GM23248 (cell line): ENCODE data around the gene CTNNA2. TPM values are rescaled to one million over a fixed set of nuclear protein-coding genes. Genes with fewer than 3 reads are reported as not detected.

Experiments used
- DNase-seq: peaks from one replicate; pipeline ENCODE4 v3.0.0-alpha.2; 2015
- H2AFZ ChIP-seq: fragments of 200-600 bp; sonication (generic); 2 replicates; pipeline ENCODE4 v1.6.1; 2016; ENCODE audit warnings: antibody characterized with exemption
- H3F3A ChIP-seq: fragments of 200-600 bp; sonication (generic); 2 replicates; pipeline ENCODE4 v1.6.1; 2016; ENCODE audit warnings: mild to moderate bottlenecking, antibody characterized with exemption, mixed run types; ENCODE audit not compliant: insufficient read depth
- H3K27ac ChIP-seq: fragments of 200-600 bp; sonication (generic); 2 replicates; pipeline ENCODE4 v1.5.1; 2016; ENCODE audit warnings: mild to moderate bottlenecking
- H3K27me3 ChIP-seq: fragments of 200-600 bp; sonication (generic); replicated peaks from 2 replicates; pipeline ENCODE4 v1.6.1; 2016; ENCODE audit warnings: mild to moderate bottlenecking; ENCODE audit not compliant: insufficient read depth
- H3K36me3 ChIP-seq: fragments of 200-600 bp; sonication (generic); 2 replicates; pipeline ENCODE4 v1.6.1; 2016; ENCODE audit warnings: low read depth, mild to moderate bottlenecking
- H3K4me1 ChIP-seq: fragments of 200-600 bp; sonication (generic); 2 replicates; pipeline ENCODE4 v1.6.1; 2016; ENCODE audit warnings: mild to moderate bottlenecking; ENCODE audit not compliant: insufficient read depth
- H3K4me2 ChIP-seq: fragments of 200-600 bp; sonication (generic); one replicate; pipeline ENCODE4 v1.6.1; 2016; ENCODE audit warnings: mild to moderate bottlenecking; ENCODE audit not compliant: unreplicated experiment
- H3K4me3 ChIP-seq: fragments of 200-600 bp; sonication (generic); 2 replicates; pipeline ENCODE4 v1.5.1; 2016; ENCODE audit warnings: mild to moderate bottlenecking
- H3K79me2 ChIP-seq: fragments of 200-600 bp; sonication (generic); 2 replicates; pipeline ENCODE4 v1.6.1; 2016; ENCODE audit warnings: mild to moderate bottlenecking; ENCODE audit not compliant: insufficient read depth
- H3K9ac ChIP-seq: fragments of 200-600 bp; sonication (generic); 2 replicates; pipeline ENCODE4 v1.6.1; 2016; ENCODE audit warnings: mild to moderate bottlenecking
- H3K9me2 ChIP-seq: fragments of 200-600 bp; sonication (generic); 2 replicates; pipeline ENCODE4 v1.6.1; 2016; ENCODE audit warnings: mixed run types, mild to moderate bottlenecking, moderate library complexity; ENCODE audit not compliant: insufficient read depth
- H3K9me3 ChIP-seq: fragments of 200-600 bp; sonication (generic); one replicate; pipeline ENCODE4 v1.6.1; 2017; ENCODE audit warnings: low read depth
- H4K20me1 ChIP-seq: fragments of 200-600 bp; sonication (generic); 2 replicates; pipeline ENCODE4 v1.6.0; 2016; ENCODE audit not compliant: insufficient read depth
- EZH2 ChIP-seq: fragments of 200-600 bp; sonication (generic); IDR thresholded peaks from 2 replicates; pipeline ENCODE4 v1.6.1; 2018; ENCODE audit warnings: antibody characterized with exemption, mild to moderate bottlenecking; ENCODE audit not compliant: insufficient read depth, poor library complexity, severe bottlenecking
- EZH2phosphoT487 ChIP-seq: fragments of 200-600 bp; sonication (generic); IDR thresholded peaks from 2 replicates; pipeline ENCODE4 v1.6.1; 2018; ENCODE audit warnings: antibody characterized with exemption, moderate library complexity, mild to moderate bottlenecking, low read depth; ENCODE audit not compliant: insufficient read depth
- WGBS, 2 experiments: methylation state at CpG; one replicate each; pipeline ENCODE4 v1.1.6; 2015 to 2017; ENCODE audit warnings: low lambda C conversion rate in 2 of 2, low coverage in 1 of 2; ENCODE audit errors: missing lambda C conversion rate in 2 of 2; 5-methylcytosine and 5-hydroxymethylcytosine counted together
- in situ Hi-C: fragments of 300-500 bp; cut with MboI; formaldehyde crosslinking; loops from 2 replicates; pipeline ENCODE4 v1.15.0; 2020
- polyA plus RNA-seq: library from polyadenylated mRNA; unstranded; fragments of >200 nt; fragmentation: Nextera tagmentation; extraction: Ambion mirVana; gene quantifications from 2 replicates; pipeline ENCODE4 v1.2.1, GENCODE V29; 2016
- total RNA-seq: library from RNA; depleted of rRNA; stranded (reverse); fragments of >200 nt; shearing (Covaris generic); gene quantifications from 2 replicates; pipeline ENCODE4 v1.2.3, GENCODE V29; 2014

The CTNNA2 gene
- total and polyA plus RNA-seq, 2 experiments from 2014 or later: not detected

DNA sequence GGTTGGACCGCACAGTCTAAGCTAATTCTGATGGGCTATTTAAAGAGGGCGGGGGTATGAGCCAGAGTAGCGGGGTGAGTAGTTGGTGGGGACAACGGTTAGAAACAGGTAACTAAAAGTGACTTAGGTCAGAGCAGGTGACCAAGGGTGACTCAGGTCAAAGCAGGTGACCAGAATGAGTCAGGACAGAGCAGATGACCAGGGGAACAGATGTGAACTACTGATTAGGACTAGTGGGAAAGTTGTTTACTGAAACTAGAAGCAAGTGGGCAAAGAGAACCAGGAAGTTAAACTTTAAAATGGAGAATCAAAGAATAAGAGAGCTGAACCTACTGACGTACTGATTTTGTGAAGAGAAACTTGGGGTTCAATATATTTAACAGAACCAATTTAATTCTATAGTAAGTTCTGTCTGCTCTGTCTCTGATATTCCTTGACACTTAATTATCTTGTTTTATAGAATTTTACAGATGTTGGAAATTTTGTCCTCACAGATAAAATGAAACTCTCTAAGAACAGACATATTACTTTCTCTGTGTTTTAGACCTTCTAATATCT, 799.5 kb downstream of the CTNNA2 start:
- no peak overlapping the region for H3K4me2 ChIP-seq
- in situ Hi-C loops: no loop called here
- no peaks in the 10 kb centered on the region for H3K4me1 ChIP-seq
- WGBS, 2 experiments: 41 to 43% methylated on average over 5 of the region's 5 CpGs
- TF ChIP-seq EZH2phosphoT487 (no peak), EZH2 (no peak)
- no peaks in the 10 kb centered on the region for H3K9me2 ChIP-seq
- no peak for DNase-seq
- no peaks in the 10 kb centered on the region for H4K20me1 ChIP-seq
- H3K9ac ChIP-seq: no peak overlapping the region
- H3K36me3 ChIP-seq: no peaks in the 10 kb centered on the region
- H3F3A ChIP-seq: no peaks in the 10 kb centered on the region
- no peak overlapping the region for H3K4me3 ChIP-seq
- no peak overlapping the region for H3K27ac ChIP-seq
- no peaks in the 10 kb centered on the region; the same call in 1 of the 2 replicates for H3K27me3 ChIP-seq
- no peak overlapping the region for H2AFZ ChIP-seq
- H3K9me3 ChIP-seq: no peaks in the 10 kb centered on the region
- H3K79me2 ChIP-seq: no peaks in the 10 kb centered on the region

DNA sequence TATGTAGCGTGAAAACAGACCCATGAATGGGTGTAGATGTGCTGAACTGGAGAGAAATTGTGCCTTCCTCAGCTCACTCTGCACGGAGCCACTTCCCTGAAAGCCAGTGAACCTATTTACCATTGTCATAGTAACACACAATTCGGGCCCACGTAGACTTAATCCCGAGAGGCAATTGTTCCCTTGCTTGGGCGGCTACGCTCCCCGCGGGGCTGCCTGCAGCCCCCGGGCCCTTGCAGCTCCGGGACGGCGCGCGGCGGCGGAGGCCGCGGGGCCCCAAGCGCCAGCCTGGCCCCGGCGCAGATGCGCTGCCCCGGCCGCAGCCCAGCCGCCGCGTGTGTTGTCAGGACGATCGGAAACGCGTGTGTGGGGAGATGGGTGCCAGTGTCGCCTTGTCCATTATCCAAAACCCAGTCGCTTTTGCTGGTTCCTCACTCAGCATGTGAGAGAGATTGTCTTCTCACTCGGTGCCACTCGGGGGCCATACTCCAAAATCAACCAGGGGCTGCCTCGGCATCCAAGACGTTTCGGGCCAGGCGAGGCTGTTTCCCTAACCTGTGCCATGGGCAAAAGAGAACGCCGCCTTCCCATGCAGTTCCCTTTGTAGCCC, 809.6 kb downstream of the CTNNA2 start:
- DNase-seq: no peak
- H3K4me2 ChIP-seq: no peak overlapping the region
- no peaks in the 10 kb centered on the region for H3F3A ChIP-seq
- 11 to 14% methylated on average over 37 to 42 of the region's 42 CpGs for WGBS, 2 experiments
- no peaks in the 10 kb centered on the region for H3K36me3 ChIP-seq
- no peaks in the 10 kb centered on the region for H4K20me1 ChIP-seq
- no peak overlapping the region for H3K4me3 ChIP-seq
- H3K9me2 ChIP-seq: no peaks in the 10 kb centered on the region
- no peak for TF ChIP-seq EZH2phosphoT487
- no peak for TF ChIP-seq EZH2
- H3K9me3 ChIP-seq: no peaks in the 10 kb centered on the region
- no peak overlapping the region for H3K9ac ChIP-seq
- in situ Hi-C loops: no loop called here
- no peak overlapping the region for H2AFZ ChIP-seq
- H3K27ac ChIP-seq: no peak overlapping the region
- H3K79me2 ChIP-seq: no peaks in the 10 kb centered on the region
- 0 out of 2 replicates have a peak, but pooled peaks cover 7% of the 10 kb centered on the region for H3K27me3 ChIP-seq
- no peaks in the 10 kb centered on the region for H3K4me1 ChIP-seq

- no peak overlapping the region for H3K4me3 ChIP-seq
- no peaks in the 10 kb centered on the region for H3K36me3 ChIP-seq
- no peaks in the 10 kb centered on the region for H3K9me3 ChIP-seq
- no peaks in the 10 kb centered on the region for H3K4me1 ChIP-seq
- no peaks in the 10 kb centered on the region for H3K9me2 ChIP-seq
- H3K9ac ChIP-seq: no peak overlapping the region
- in situ Hi-C loops: no loop called here
- no peak overlapping the region for H3K27ac ChIP-seq
- WGBS, 2 experiments: 43 to 47% methylated on average over 14 of the region's 14 CpGs
- no peak overlapping the region for H3K4me2 ChIP-seq
- 0 out of 2 replicates have a peak, but pooled peaks cover 7% of the 10 kb centered on the region for H3K27me3 ChIP-seq
- no peaks in the 10 kb centered on the region for H3K79me2 ChIP-seq
- DNase-seq: no peak
- no peaks in the 10 kb centered on the region for H4K20me1 ChIP-seq
- no peak overlapping the region for H2AFZ ChIP-seq
- TF ChIP-seq EZH2phosphoT487: no peak
- no peak for TF ChIP-seq EZH2
- no peaks in the 10 kb centered on the region for H3F3A ChIP-seq
These were observed 810.1 kb downstream of the CTNNA2 start for GRCh38 chr2:80322958-80323357.

DNA sequence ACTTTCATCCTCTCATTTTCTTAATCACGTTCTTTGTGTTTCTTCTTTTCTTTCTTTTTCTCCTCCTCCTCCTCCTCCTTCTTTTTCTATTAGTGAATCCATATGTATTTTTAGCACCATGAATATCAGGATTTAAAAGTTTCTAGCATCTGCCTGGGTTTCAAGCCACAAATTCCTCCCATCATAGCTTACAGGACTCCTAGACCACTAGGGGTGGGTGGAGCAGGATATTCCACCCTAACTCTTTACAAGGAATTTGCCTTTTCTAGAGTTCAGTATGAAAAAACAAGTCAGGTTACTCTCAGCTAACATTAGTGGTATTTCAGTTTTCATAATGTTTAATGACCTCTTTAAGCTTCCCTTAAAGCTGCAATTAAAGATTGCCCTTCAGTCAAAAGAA, 810.8 kb downstream of the CTNNA2 start:
- WGBS, 2 experiments: 0 to 3% methylated on average over 1 of the region's 1 CpG
- Histone ChIP-seq H3F3A (no peaks in the 10 kb centered on the region), H2AFZ (no peak overlapping the region), H3K9me3 (no peaks in the 10 kb centered on the region), H3K9me2 (no peaks in the 10 kb centered on the region), H4K20me1 (no peaks in the 10 kb centered on the region), H3K79me2 (no peaks in the 10 kb centered on the region), H3K36me3 (no peaks in the 10 kb centered on the region), H3K27me3 (0 out of 2 replicates have a peak, but pooled peaks cover 7% of the 10 kb centered on the region), H3K4me3 (no peak overlapping the region), H3K27ac (no peak overlapping the region), H3K4me2 (no peak overlapping the region), H3K4me1 (no peaks in the 10 kb centered on the region), H3K9ac (no peak overlapping the region)
- in situ Hi-C loops: no loop called here
- TF ChIP-seq EZH2: no peak
- no peak for TF ChIP-seq EZH2phosphoT487
- DNase-seq: no peak
